B cell (primary cell): ENCODE measurements around the gene EIF3L. TPM values are rescaled to one million over a fixed set of nuclear protein-coding genes. Genes with fewer than 3 reads are reported as not detected.
A peak's percentile ranks its signal among the peaks of the same experiment; 100 is the strongest.

Experiments used
- ATAC-seq: fragments of 200-7000 bp; cut with Tn5 transposase; one replicate; pipeline ENCODE4 v1.10.0; 2021; ENCODE audit warnings: low read depth, mild to moderate bottlenecking, moderate number of reproducible peaks, moderate library complexity
- CTCF ChIA-PET: fragments of 350-600 bp; sonication (Branson Sonifier 250); formaldehyde crosslinking; loops from one replicate; lab custom pipeline; 2021; ENCODE audit warnings: antibody characterized with exemption, inconsistent platforms; lab: Charles Lee
- POLR2A ChIA-PET: fragments of 350-600 bp; sonication (Branson Sonifier 250); formaldehyde crosslinking; loops from one replicate; lab custom pipeline; 2021; ENCODE audit warnings: antibody characterized with exemption; lab: Charles Lee
- DNase-seq: peaks from one replicate; pipeline ENCODE4 v3.0.0; 2013
- H2AFZ ChIP-seq: 2 replicates; pipeline ENCODE4 v1.6.1; 2012; ENCODE audit warnings: mild to moderate bottlenecking, low read depth, low read length; ENCODE audit not compliant: insufficient read depth, poor library complexity, severe bottlenecking
- H3K27ac ChIP-seq, 2 donors: 1 replicate in 1 of 2; 2 replicates in 1 of 2; pipeline ENCODE4 v1.5.1; 2012 to 2013; ENCODE audit warnings: low read length in 2 of 2, mild to moderate bottlenecking in 2 of 2, moderate library complexity in 1 of 2
- H3K27me3 ChIP-seq, 4 experiments: fragments of 200-600 bp in 1 of 4; sonication (generic) in 1 of 4; replicated peaks in 1 of 4; 1 replicate in 2 of 4; 2 replicates in 2 of 4; pipeline versions ENCODE4 v1.6.1 to v1.7.0; 2013 to 2016; ENCODE audit warnings: low read length in 3 of 4, mild to moderate bottlenecking in 2 of 4, mixed read lengths in 1 of 4, moderate library complexity in 1 of 4; ENCODE audit not compliant: insufficient read depth in 4 of 4, control insufficient read depth in 3 of 4; ENCODE audit errors: control extremely low read depth in 1 of 4
- H3K36me3 ChIP-seq, 2 experiments: replicated peaks in 1 of 2; 1 replicate in 1 of 2; 2 replicates in 1 of 2; pipeline versions ENCODE4 v1.6.1 to v1.7.1; 2013; ENCODE audit warnings: low read length in 1 of 2; ENCODE audit not compliant: insufficient read depth in 2 of 2, control insufficient read depth in 1 of 2; ENCODE audit errors: control extremely low read depth in 1 of 2, extremely low read depth in 1 of 2
- H3K4me1 ChIP-seq, 2 donors: fragments of 200-600 bp in 1 of 2; sonication (generic) in 1 of 2; 1 replicate in 1 of 2; 2 replicates in 1 of 2; pipeline versions ENCODE4 v1.5.1 to v1.6.1; 2013 to 2017; ENCODE audit warnings: low read length in 2 of 2; ENCODE audit not compliant: control insufficient read depth in 2 of 2, insufficient read depth in 2 of 2
- H3K4me2 ChIP-seq: replicated peaks from 2 replicates; pipeline ENCODE3; 2012; ENCODE audit warnings: mild to moderate bottlenecking, low read depth, low read length; ENCODE audit not compliant: poor library complexity, severe bottlenecking
- H3K4me3 ChIP-seq, 5 experiments: fragments of 200-600 bp in 1 of 5; sonication (generic) in 1 of 5; 1 replicate in 3 of 5; 2 replicates in 2 of 5; pipeline versions ENCODE4 v1.5.1 to v1.7.0; 2011 to 2016; ENCODE audit warnings: low read length in 4 of 5, mild to moderate bottlenecking in 4 of 5, low read depth in 2 of 5, control low read depth in 1 of 5, moderate library complexity in 1 of 5; ENCODE audit not compliant: insufficient read depth in 1 of 5; ENCODE audit errors: control extremely low read depth in 1 of 5, extremely low read depth in 1 of 5
- H3K79me2 ChIP-seq: fragments of 200-600 bp; sonication (generic); one replicate; pipeline ENCODE4 v1.6.0; 2016; ENCODE audit warnings: low read length; ENCODE audit not compliant: control insufficient read depth, insufficient read depth
- H3K9ac ChIP-seq: fragments of 200-600 bp; sonication (generic); 2 replicates; pipeline ENCODE4 v1.6.1; 2017; ENCODE audit warnings: mild to moderate bottlenecking, low read length, moderate library complexity
- H3K9me3 ChIP-seq, 3 donors: one replicate each; pipeline versions ENCODE4 v1.6.1 to v1.7.1; 2013; ENCODE audit warnings: low read length in 2 of 3; ENCODE audit not compliant: control insufficient read depth in 2 of 3, insufficient read depth in 1 of 3; ENCODE audit errors: control extremely low read depth in 1 of 3
- H4K20me1 ChIP-seq: 2 replicates; pipeline ENCODE4 v1.6.0; 2012; ENCODE audit warnings: mild to moderate bottlenecking, low read length; ENCODE audit not compliant: insufficient read depth, control insufficient read depth, poor library complexity, severe bottlenecking
- H3K27ac Mint-ChIP-seq: one replicate; pipeline ENCODE4 v1.8.0; 2021; ENCODE audit warnings: mixed read lengths
- H3K27me3 Mint-ChIP-seq: one replicate; pipeline ENCODE4 v1.8.0; 2021; ENCODE audit warnings: mixed read lengths
- H3K4me1 Mint-ChIP-seq: one replicate; pipeline ENCODE4 v1.8.0; 2021; ENCODE audit warnings: mixed read lengths
- H3K4me3 Mint-ChIP-seq: one replicate; pipeline ENCODE4 v1.8.0; 2021; ENCODE audit warnings: mixed read lengths
- H3K9me3 Mint-ChIP-seq: one replicate; pipeline ENCODE4 v1.8.0; 2022; ENCODE audit warnings: mixed read lengths; ENCODE audit not compliant: insufficient read depth
- EZH2 ChIP-seq: IDR thresholded peaks from 2 replicates; pipeline ENCODE4 v1.6.1; 2012; ENCODE audit warnings: borderline replicate concordance, low read depth, mild to moderate bottlenecking, moderate library complexity, low read length; ENCODE audit not compliant: insufficient read depth, poor library complexity, severe bottlenecking
- WGBS: methylation state at CpG from one replicate; pipeline ENCODE4 v1.1.5; 2013; ENCODE audit warnings: missing lambda C conversion rate; ENCODE audit not compliant: insufficient coverage; 5-methylcytosine and 5-hydroxymethylcytosine counted together
- intact Hi-C: fragments of 100-400 bp; cut with micrococcal nuclease; formaldehyde crosslinking; loops from one replicate; pipeline ENCODE4 v1.10.0; 2022
- polyA plus RNA-seq: library from polyadenylated mRNA; depleted of rRNA; stranded (reverse); fragments of >200 nt; gene quantifications from 2 replicates; pipeline ENCODE4 v1.2.3, GENCODE V29; 2012
- total RNA-seq, 2 donors: library from RNA; stranded (reverse); fragments of 120-200 nt in 1 of 2; gene quantifications; 1 replicate in 1 of 2; 2 replicates in 1 of 2; pipeline versions ENCODE4 v1.2.3 to v1.2.4, GENCODE V29; 2013 to 2022
- TF ChIP-seq, protein P1 (sequence below): fragments of 200-600 bp; IDR thresholded peaks from one replicate; pipeline ENCODE4 v1.8.0; 2022; ENCODE audit warnings: antibody characterized with exemption, mild to moderate bottlenecking

EIF3L gene
- total and polyA plus RNA-seq, 2 donors (not counting 1 experiment from before 2014, with no cell fraction given): 430 to 560 TPM

DNA sequence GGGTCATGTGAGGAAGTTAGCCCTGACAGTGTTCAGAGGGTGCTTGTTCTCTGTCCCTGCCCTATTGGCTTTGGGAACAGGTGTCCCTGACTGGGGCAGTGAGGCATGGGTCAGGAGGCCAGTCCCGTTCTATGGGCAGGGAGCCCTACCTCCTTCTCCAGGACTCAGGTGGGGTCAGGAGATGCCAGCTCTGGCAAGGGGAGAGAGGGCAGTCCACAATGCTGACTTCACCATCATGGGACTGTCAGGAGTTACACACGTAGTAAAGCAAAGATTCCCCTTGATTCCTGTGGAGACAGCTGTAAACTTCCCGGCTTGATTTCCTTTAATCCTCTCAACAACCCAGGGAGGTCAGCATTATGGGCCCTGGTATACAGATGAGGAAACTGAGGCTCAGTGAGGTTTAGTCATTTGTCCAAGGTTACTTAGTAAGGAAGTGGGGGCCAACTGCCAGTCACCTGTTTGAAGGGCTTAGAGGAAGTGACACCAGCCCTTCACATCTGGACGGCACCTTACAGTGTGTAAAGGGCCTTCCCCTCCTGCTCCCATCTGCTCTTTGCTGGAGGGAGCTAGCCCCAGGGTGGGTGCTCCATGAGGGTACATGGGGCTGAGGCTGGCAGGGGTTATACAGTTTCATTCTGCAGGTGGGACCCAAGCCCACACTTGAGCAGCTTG lies 68.8 kb downstream of the EIF3L start:
- Histone ChIP-seq H3K27me3 (no peaks in the 10 kb centered on the region), H3K36me3 (peaks cover 0 to 26% of the 10 kb centered on the region in 2 experiments), H2AFZ (no peak overlapping the region), H3K4me2 (no peak overlapping the region), H3K9me3 (no peaks in the 10 kb centered on the region), H3K27ac (peak overlapping the region in 1 of 2 donors; percentile 15), H3K79me2 (no peaks in the 10 kb centered on the region), H3K4me1 (peaks cover 6 to 19% of the 10 kb centered on the region in 2 donors), H3K9ac (no peak overlapping the region), H4K20me1 (no peaks in the 10 kb centered on the region), H3K4me3 (no peak overlapping the region)
- ChIA-PET POLR2A (no interaction called here), CTCF (interaction anchor here (1.5 kb wide), 1 partner anchor 48 kb away, joined by 3 read pairs; no protein-coding TSS in a partner anchor)
- WGBS: 100% methylated on average over 1 of the region's 4 CpGs
- no peak for DNase-seq
- no peak for TF ChIP-seq EZH2
- TF ChIP-seq, protein P1, sequence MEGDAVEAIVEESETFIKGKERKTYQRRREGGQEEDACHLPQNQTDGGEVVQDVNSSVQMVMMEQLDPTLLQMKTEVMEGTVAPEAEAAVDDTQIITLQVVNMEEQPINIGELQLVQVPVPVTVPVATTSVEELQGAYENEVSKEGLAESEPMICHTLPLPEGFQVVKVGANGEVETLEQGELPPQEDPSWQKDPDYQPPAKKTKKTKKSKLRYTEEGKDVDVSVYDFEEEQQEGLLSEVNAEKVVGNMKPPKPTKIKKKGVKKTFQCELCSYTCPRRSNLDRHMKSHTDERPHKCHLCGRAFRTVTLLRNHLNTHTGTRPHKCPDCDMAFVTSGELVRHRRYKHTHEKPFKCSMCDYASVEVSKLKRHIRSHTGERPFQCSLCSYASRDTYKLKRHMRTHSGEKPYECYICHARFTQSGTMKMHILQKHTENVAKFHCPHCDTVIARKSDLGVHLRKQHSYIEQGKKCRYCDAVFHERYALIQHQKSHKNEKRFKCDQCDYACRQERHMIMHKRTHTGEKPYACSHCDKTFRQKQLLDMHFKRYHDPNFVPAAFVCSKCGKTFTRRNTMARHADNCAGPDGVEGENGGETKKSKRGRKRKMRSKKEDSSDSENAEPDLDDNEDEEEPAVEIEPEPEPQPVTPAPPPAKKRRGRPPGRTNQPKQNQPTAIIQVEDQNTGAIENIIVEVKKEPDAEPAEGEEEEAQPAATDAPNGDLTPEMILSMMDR: no peak
- Mint-ChIP-seq H3K27me3 (no peaks in the 10 kb centered on the region), H3K4me1 (peaks cover 9% of the 10 kb centered on the region), H3K27ac (peak overlapping the region; percentile 17), H3K9me3 (no peaks in the 10 kb centered on the region), H3K4me3 (no peak overlapping the region)
- intact Hi-C loops: no loop called here
- no peak for ATAC-seq

DNA sequence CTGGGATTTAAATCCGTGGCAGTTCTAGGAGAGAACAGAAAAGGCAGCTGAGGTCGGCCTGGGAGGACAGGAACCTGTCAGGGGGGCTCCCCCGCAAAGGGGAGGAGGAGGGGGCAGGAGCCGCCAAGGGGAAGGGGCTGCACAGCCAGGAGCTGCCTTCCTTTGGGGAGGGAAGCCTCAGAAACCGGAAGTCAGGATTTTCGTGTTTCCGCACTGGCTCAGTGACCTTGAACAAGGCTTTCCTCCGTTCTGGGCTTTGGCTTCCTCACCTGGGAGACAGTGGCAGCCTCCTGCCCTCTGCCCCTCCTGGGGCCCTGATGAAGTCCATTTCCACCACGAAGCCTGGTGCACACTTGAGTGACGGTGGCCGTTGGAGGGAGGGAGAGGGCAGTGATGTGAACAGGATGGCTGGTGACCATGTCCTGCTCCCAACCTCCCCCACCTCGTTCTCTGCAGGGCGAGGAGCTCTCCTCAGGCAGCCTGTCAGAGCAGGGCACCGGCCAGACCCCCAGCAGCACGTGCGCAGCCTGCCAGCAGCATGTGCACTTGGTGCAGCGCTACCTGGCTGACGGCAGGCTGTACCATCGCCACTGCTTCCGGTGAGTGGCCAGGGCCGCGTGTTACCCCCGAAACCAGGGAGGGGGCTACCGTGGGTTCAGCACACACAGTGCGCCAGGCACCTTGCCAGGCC lies 69.5 kb downstream of the EIF3L start:
- Histone ChIP-seq H3K4me2 (no peak overlapping the region), H3K27ac (peak overlapping the region in 1 of 2 donors; percentile 12), H3K4me1 (peaks cover 6 to 19% of the 10 kb centered on the region in 2 donors), H4K20me1 (no peaks in the 10 kb centered on the region), H3K79me2 (no peaks in the 10 kb centered on the region), H2AFZ (no peak overlapping the region), H3K9me3 (no peaks in the 10 kb centered on the region), H3K27me3 (no peaks in the 10 kb centered on the region), H3K4me3 (no peak overlapping the region), H3K36me3 (peaks cover 0 to 28% of the 10 kb centered on the region in 2 experiments), H3K9ac (no peak overlapping the region)
- no peak overlapping the region for H3K4me3 Mint-ChIP-seq
- DNase-seq: no peak
- H3K4me1 Mint-ChIP-seq: peaks cover 9% of the 10 kb centered on the region
- ChIA-PET CTCF (interaction anchor here (0.8 to 1.4 kb wide), 2 partner anchors 10 to 11 kb away, joined by 3 read pairs; no protein-coding TSS in a partner anchor), POLR2A (interaction anchor here (0.5 kb wide), 1 partner anchor 16 kb away, joined by 3 read pairs; no protein-coding TSS in a partner anchor)
- no peak for TF ChIP-seq EZH2
- TF ChIP-seq, protein P1: no peak
- no peaks in the 10 kb centered on the region for H3K9me3 Mint-ChIP-seq
- intact Hi-C loops: no loop called here
- no peaks in the 10 kb centered on the region for H3K27me3 Mint-ChIP-seq
- 95% methylated on average over 25 of the region's 25 CpGs for WGBS
- peak overlapping the region; percentile 17 for H3K27ac Mint-ChIP-seq
- ATAC-seq: no peak
